GM18867 (cell line): ENCODE data around the gene ITPA.

Source experiments
- ATAC-seq: cut with Tn5 transposase; IDR thresholded peaks from one replicate; pipeline ENCODE4 v1.9.1; 2021; ENCODE audit warnings: mild to moderate bottlenecking, moderate library complexity; ENCODE audit not compliant: unreplicated experiment

ITPA gene

DNA sequence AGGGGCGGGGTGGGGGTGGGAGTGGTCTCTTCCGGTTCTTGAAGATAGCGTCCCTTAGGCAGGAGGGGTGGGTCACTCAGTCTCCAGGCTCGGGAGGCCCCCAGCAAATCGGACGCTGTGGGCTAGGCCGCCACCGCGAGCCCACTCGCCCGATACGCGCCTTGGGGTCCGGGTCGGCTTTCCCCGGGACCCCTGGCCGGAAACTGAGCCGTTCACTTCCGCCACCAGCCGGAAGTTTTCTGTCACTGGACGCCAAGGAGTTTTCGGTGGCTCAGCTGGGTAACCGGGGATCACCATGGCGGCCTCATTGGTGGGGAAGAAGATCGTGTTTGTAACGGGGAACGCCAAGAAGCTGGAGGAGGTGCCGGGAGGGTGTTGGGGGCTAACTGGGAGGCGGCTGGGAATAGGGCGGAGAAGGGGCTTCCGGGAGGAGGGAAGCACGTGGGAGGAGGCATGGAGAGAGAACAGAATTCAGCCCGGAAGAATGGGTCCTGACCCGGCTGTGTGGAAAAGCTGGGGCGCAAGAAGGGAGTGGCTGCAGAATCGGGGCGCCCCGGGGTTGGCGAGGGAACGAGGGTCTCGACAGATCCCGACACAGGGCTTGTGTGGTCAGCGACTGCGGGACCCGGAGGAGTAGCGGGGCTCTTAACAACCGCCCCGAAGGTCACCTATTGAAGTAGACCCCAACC is at the start of gene ITPA:
ITPA (plus strand) TSS at position 242 of the 689 bp plus-strand sequence; CDS start at position 296, 54 bp downstream.
- ATAC-seq: no peak

DNA sequence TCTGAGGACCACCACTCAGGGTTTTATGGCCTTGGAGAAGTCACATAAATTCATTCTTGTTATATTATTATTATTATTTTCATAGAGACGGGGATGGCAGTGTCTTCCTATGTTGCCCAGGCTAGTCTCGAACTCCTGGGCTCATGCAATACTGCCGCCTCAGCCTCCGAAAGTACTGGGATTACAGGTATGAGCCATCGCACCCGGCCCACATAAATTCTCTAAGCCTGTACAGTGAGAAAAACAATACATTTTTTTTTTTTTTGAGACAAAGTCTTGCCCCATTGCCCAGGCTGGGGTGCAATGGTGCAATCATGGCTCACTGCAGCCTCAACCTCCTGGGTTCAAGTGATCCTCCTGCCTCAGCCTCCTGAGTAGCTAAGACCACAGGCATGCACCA is 48.9 kb upstream of the ITPA start:
- no peak for ATAC-seq

DNA sequence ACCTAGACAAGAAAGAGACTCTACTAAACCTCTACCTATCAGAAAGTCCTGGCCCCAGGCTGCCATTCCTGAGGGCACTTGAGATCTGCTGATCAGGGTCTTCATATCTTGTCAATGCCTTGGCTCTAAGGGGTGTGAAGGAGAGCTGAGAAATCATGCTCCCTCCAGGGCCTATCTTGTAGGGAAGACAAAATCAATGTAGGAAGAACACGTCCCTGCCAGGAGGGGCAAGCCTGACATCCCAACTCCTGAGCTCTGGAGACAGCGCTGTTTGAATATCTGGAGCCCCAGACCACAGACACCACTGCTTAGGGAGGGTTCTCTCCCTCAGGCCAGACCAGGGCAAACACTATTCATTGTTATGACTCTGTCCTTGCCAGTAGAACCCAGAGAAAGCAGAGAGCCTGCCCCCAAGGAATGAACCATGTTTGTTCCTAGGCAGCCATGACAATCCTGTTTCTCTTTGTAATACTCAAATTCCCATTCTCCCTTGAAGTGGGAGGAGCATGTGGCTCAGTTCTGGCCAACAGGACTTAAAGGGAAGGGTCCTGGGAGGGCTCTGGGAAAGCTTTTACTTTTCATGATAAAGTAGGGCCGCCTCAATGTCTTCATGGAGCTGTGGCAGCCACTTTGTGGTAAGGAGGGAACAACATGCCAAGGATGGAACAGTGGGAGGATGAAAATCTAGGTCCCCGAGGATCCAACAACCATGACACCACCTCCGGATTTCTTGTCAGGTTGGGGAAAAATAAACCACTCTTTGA is 47.8 kb upstream of the ITPA start:
- no peak for ATAC-seq

DNA sequence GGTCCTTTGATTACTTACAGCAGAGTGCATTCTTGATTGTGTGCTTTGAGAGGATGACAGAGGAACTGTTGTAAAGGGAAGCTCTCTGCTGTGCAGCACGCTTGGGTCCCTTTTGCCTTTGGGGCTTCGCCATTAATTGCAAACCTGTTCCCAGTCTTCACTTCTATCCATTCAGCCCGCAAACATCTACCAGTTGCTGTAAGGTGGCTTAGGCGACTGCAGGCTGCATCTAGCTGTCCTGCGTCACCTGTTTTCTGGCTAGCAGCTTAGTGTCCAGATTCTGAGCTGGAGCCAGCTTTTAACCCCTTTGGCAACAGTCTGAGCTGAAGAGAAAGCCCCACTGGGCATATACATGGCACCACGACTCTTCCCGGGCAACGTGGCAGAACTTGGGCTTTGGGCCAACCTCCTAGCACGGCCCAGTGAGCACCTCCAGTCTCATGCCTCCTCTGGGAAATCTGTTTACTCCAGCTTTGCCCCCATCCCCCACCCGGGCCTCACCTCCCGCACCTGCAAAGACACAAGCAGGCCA is 47.2 kb upstream of the ITPA start:
- ATAC-seq: no peak

DNA sequence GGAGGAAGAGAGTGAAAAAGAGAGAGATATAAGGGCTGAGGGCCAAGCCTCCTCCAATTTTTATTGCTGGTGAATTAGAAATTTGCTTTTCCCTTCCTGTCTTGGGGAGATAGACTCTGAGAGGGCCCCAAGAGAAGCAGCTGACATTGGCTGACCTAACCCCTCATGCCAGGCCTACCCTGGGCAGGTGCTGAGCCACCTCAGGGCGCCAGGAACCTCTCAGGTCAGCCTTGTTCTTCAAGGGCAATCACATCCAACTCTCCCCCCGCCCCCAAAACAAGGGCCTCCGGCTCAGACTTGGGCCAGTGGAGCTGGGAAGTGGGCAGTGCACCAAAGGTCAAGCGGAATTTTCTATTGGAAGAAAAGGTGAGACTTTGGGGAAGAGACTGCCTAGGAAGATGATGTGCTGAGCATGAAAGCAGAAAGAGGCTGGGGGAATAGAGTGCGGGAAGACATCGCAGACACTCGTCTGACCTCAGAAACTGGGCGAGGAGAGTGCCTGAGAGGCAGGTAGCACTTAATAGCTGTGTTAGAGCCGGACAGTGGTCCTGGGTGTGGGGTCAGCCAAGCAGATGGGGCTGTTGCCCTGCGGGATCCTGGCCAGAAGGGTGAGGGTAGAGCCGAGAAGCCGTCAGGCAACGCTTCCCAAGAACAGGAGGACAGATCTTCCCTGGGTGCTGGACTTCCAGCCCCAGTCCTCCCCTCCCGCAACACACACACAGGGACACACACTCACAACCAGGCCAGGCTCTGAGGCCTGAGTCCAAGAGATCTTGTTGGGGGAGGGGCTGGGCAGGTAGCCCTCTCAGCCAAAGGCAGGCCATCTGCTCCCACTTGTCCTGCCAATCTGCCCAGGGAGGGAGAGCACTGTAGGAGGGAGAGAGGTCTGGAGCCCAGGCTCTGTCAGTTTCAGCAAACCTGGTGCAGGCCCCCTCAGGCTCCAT is 45.9 kb upstream of the ITPA start:
- ATAC-seq: no peak

DNA sequence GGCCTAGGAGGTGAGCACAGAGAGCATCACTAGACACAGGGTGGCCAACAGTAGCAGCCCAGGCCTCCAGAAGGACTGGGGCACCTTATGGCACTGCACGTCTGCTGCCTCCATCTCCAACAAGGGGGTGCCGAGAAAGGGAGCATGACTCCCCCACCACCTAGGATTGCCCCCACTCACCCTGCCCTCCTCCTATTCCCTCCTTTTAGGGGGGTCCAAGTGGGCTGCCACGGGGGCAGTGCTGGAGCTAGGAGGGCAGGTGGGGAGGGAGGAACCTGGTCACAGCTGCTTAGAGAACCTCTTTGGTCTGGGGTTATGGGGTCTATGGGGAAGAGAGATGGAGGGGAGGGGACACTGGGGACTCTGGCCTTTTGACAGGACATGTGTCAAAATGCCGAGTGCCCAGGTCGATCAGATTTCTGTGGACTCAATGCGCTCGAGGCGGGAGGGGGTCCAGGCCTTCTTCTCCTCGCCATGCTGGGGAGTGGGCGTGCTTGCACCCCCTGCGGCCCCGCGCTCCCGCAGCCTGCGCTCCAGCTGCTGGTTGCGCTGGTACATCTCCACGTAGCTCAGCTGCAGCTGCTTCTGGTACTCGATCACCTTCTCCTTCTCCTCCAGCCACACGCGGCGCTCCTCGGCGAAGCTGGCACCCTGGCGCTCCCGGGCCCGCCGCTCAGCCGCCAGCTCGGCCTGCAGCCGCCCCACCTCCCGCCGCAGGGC is 45.1 kb upstream of the ITPA start:
- ATAC-seq: no peak

DNA sequence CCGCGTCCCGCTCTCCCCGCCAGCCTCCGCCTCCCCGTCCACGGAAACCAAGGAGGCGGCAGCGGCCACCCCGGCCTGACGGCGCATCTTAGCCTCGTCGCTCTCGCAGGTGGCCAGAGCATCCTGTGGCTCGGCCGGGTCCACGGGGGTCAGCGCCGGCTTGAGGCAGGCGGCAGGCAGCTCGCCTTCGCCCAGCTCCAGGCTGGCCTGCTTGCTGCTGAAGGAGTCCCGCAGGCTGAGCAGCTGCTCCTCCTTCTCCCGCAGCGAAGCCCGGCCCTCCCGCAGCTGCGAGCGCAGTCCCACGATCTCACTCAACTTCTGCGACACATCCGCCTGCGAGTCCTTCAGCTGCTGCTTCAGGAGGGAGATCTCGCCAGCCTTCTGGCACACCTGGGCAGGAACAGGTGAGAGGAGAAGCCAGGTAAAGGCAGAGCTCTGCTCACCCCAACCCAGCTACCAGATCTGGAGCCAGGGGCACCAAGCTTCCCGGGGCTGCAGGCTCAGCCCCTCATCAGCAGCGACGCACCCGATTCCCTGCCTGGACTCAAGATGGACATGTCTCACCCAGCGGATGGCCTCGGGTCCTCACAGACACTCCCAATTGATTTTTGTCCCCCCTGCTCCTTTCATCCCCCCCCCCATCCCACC is 44.4 kb upstream of the ITPA start:
- no peak for ATAC-seq

DNA sequence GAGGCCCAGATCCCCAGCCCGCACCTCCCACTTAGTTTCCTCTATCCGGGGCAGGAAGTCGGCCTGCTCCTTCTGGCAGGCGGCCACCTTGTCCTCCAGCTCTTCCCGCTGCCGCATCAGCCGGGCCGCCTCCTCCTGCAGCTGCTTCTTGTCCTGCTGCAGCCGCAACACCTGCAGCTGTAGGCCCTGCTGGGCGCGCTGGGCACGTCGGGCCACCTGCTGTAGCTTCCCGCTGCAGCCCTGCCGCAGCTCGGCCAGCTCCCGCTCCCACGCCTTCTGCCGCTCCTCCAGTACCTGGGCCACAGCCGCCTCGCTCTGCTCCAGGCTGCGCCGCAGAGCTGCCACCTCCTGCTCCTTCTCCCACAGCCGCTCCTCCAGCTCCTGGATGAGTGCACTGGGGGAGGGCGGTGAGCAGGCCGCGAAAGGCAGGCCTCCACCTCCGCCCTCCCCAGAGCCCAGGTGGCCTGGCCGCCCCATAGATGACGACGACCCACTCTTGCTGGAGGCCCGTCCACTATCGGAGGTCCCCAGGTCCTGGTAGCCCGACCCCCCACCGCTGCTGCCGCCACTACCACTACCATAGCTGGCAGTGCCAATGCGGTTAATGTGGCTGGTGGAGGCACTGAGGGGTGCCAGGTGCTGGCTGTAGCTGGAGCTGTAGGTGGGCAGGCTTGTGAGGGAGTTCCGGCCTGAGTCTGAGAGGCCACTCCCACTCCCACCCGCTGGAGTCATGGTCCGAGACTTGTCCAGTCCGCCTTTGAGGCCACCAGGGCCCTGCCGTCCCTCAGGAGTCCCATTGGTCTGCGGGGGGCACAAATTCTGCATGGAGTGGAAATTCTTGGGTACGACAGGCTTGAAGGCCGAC is 43.6 kb upstream of the ITPA start:
- no peak for ATAC-seq

DNA sequence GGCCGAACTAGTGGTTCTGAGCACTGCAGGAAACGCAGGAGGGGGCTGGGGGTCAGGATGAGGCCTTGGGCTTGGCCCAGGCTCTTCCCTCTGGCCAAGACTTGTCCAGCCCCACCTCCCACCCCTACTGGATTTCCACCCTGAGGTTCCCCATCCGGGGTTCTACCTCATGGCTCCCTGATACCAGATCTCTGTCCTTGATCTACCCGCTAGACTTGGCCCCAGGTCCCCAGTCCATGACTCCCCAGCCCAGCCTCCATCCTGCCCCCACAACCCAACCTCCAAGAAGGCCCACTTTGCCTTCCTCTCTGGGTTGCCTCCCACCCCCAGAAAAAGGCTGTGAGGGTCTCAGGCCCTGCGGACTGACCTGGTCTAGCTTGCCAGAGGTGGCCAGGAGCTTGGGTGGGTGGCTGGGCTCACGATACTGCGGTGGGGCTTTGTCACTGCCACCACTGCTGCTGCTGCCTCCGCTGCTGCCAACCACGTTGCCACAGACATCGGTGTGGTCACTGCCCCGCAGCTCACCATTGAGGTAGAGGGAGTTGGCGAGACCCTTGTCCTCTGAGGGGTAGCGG is 42.9 kb upstream of the ITPA start:
- ATAC-seq: no peak

DNA sequence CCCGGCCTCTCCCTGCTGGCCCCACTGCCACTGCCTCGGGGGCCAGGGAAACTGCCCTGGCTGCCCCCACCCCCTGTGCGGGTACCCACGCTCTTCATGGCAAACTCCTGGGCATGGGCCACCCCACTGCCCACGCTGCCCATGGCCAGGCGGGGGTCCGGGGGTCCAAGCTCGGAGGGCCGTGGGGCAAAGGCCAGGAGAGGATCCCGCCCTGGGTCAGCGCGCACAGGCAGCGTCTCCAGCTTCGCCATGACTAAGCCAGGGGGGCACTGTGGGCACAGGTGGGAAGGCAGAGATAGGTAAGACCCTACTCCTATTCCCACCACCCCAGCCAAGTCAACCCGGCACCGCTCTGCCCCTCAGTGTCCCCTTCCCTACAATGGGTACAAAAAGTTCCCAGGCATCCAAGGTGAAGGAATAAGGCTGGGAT is 42.4 kb upstream of the ITPA start:
- no peak for ATAC-seq

DNA sequence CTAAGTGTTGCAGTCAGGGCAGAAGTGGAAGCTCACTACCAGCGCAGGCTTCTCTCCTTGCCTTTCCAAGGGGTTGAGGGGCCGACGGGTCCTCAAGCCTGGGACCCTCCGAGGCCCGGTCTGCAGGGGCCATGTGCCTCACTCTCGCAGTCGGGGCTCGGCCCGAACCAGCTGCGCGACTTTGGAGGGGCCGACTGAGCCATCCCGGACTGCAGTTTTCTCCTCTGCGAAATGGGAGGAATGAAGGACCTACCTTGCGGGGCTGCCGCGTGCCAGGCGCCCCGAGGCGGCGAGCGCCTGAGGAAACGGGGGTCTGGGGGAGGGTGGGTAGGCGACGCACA is 41.6 kb upstream of the ITPA start:
- no peak for ATAC-seq

DNA sequence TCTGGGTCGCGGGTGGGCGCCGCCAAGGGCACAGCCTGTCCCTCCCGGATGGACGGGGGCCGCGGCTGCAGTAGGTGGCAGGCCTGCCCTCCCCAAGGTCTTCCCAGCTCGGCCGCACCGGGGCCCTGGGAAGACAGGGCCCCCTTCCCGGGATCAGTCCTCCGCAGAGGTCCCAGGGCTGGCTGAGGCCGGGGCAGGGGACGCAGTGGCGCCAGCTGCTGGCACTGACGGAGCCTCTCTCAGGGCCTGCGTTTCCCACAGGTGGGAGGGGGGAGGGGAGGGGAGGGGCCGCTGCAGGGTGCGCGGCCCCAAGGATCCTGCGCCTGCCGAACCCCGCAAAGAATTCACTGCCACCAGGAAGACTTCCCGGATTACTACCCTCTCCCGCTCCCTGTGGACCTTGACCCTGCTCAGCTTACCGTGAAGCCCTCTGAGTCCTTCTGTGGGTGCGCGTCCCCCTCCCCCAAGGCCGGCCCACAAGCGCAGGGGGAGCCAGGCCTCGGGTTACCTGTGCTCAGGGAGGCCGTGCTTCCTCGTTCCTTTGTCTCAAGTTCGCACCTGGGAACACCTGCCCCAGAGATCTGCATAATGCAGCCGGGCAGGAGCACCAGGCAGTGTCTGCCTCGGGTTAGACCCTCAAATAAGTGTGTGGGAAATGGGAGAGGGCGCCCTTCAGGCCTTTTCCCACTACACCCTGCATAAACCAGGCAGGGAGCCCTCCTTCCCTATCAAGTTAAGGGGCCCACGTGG is 41.0 kb upstream of the ITPA start:
- no peak for ATAC-seq

DNA sequence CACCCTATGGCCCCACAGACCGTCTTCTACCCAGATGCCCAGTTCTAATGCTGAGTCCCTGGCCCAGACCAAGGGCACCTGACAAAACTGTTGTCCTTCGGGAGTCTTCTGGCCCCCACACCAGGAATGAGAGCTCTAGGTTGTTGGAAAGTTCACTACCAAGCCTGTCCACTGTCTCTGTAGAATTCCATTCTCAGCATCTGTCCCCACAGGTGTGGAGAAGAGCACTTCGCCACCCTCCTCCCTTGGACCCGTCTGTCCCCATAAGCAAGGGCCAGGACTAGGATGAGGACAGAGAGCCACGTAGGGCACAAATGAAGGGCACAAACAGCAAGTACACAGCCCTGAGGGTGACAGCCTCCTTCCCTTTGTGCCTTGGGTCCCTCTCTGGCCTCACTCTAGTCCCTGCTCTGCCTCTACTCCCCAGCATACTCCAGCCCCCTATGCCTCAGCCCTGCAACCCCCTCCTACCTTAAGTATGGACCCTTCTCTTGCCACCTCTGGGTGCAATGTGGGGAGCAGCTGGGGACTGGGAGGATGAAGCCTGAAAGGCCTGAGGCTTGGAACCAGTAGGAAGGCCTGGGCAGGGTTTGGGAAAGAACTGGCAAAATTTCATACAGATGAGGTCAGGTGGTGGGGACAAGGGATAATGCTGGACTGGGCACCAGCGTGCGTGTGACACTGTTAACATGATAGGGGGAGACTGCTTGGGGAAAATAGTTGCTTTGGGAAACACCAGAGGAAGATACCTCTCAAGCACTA is 40.3 kb upstream of the ITPA start:
- ATAC-seq: no peak

DNA sequence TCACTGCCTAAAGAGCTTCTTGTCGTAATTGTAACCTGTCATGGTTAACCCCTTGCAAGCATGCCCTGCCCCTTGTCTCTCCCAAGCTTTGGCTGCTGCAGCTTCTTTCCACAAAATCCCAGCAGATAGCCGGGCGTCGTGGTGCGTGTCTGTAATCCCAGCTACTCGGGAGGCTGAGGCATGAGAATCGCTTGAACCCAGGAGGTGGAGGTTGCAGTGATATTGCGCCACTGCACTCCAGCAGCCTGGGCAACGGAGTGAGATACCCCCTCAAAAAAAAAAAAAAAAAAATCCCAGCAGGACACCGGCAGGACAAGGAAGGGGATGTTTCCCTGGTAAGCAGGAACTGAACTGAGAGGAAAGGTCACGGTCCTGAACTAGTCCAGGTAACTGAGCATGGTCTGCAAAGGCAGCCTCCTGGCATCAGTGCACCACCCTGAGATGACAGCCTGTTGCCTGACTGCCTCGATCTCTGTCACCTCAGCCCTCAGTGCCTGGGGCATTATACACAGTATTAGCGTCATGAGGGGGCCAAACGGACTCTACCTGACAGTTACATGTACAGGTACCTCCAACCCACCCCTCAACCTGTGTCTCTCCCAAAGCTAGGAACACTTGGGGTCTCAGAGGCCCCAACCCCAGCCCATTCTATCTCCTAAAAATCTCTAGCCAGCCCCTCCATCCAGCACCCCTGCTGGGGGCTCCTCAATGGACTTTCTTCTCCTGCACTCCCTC is 37.7 kb upstream of the ITPA start:
- no peak for ATAC-seq

DNA sequence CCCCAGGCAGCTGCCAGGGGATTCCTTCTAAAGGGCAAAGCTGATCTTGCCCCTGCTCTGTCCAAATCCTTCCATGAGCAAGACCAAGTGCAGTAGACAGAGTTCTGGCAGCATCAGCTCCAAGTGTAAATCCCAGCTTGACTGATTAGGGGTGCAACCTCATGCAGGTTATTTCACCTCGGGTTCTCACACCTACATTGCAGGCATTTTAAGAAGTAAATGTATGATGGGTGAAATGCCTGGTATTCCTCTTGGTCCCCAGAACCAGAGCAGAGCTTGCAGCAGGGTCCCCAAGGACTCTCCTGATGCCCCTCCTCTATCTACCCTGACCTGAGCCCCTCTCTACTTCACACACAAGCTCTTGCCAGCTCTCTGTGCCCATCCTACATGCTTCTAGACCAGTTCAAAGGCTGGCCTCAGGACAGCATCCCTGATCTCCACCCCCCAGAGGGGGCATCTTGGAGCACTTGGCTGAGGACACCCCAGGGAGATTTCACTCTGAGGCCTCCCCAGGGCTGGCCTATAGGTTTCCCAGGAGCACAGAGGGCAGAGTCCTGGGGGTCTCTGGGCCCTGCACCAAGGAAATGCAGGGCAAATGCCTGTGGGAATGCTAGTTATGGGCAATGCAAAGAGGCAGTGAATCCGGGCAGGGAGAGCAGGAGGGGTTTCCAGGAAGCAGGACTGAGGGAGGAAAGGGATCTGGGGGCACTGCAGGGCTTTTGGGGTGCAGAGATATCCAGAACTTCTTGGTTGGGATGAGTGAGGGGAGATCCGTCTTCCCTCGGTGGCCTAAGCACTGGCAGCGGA is 37.0 kb upstream of the ITPA start:
- no peak for ATAC-seq
